ENCODE data around the gene MBD3L2.
"Not testable (repeated sequence)": the region's sequence is repeated elsewhere in the genome, so short reads cannot be mapped to it uniquely, and the experiment has no call there.

The MBD3L2 gene

GRCh38 chr19:7010722-7011593, 38.2 kb upstream of the MBD3L2 start:
- TF ChIP-seq CTCF (conservative IDR thresholded peaks at IDR 0.05): no peak
- no peak overlapping the region for H3K27ac ChIP-seq

GRCh38 chr19:7013678-7014077, 35.4 kb upstream of the MBD3L2 start:
- TF ChIP-seq CTCF (conservative IDR thresholded peaks at IDR 0.05): no peak
- H3K27ac ChIP-seq: no peak overlapping the region

GRCh38 chr19:7018828-7019227, 30.3 kb upstream of the MBD3L2 start:
- no peak overlapping the region for H3K27ac ChIP-seq
- TF ChIP-seq CTCF (conservative IDR thresholded peaks at IDR 0.05): no peak

GRCh38 chr19:7021331-7021730, 27.8 kb upstream of the MBD3L2 start, which contains the start of gene MBD3L2B:
Gene MBD3L2B, minus strand, starts transcription at chr19:7021431. Its CDS starts 34 bp downstream, at chr19:7021397.
- H3K27ac ChIP-seq: not testable (repeated sequence)

GRCh38 chr19:7028790-7029189, 20.3 kb upstream of the MBD3L2 start:
- not testable (repeated sequence) for H3K27ac ChIP-seq

GRCh38 chr19:7030278-7030677, 18.8 kb upstream of the MBD3L2 start, which contains the start of gene MBD3L5:
Gene MBD3L5, plus strand, starts transcription at chr19:7030578. Its CDS starts 34 bp downstream, at chr19:7030612.
- not testable (repeated sequence) for H3K27ac ChIP-seq

- not testable (repeated sequence) for H3K27ac ChIP-seq
Observed at GRCh38 chr19:7040079-7040478, 9.0 kb upstream of the MBD3L2 start, which contains the start of gene MBD3L4. Gene MBD3L4, minus strand, starts transcription at chr19:7040179. Its CDS starts 35 bp downstream, at chr19:7040144.

- not testable (repeated sequence) for H3K27ac ChIP-seq
Observed at GRCh38 chr19:7041563-7041962, 7.6 kb upstream of the MBD3L2 start.

GRCh38 chr19:7051421-7051820, 2.3 kb downstream of the MBD3L2 start:
- not testable (repeated sequence) for H3K27ac ChIP-seq

- not testable (repeated sequence) for H3K27ac ChIP-seq
Observed at GRCh38 chr19:7052896-7053295, 3.8 kb downstream of the MBD3L2 start.

GRCh38 chr19:7054635-7055368, 5.7 kb downstream of the MBD3L2 start:
- not testable (repeated sequence) for H3K27ac ChIP-seq

GRCh38 chr19:7055679-7056078, 6.6 kb downstream of the MBD3L2 start:
- not testable (repeated sequence) for H3K27ac ChIP-seq

- not testable (repeated sequence) for H3K27ac ChIP-seq
Observed at GRCh38 chr19:7056371-7056770, 7.2 kb downstream of the MBD3L2 start.

GRCh38 chr19:7058576-7058975, 9.5 kb downstream of the MBD3L2 start, which contains the start of gene MBD3L3:
Gene MBD3L3, minus strand, starts transcription at chr19:7058676. Its CDS starts 71 bp downstream, at chr19:7058605.
- not testable (repeated sequence) for H3K27ac ChIP-seq

- not testable (repeated sequence) for H3K27ac ChIP-seq
Observed at GRCh38 chr19:7059977-7060376, 10.9 kb downstream of the MBD3L2 start.
